ENCODE measurements around the gene DVL1. TPM values are rescaled to one million over a fixed set of nuclear protein-coding genes. Genes with fewer than 3 reads are reported as not detected.

The DVL1 gene
- total RNA-seq, 1 donor from 2014 or later, result 78.6 TPM

DNA sequence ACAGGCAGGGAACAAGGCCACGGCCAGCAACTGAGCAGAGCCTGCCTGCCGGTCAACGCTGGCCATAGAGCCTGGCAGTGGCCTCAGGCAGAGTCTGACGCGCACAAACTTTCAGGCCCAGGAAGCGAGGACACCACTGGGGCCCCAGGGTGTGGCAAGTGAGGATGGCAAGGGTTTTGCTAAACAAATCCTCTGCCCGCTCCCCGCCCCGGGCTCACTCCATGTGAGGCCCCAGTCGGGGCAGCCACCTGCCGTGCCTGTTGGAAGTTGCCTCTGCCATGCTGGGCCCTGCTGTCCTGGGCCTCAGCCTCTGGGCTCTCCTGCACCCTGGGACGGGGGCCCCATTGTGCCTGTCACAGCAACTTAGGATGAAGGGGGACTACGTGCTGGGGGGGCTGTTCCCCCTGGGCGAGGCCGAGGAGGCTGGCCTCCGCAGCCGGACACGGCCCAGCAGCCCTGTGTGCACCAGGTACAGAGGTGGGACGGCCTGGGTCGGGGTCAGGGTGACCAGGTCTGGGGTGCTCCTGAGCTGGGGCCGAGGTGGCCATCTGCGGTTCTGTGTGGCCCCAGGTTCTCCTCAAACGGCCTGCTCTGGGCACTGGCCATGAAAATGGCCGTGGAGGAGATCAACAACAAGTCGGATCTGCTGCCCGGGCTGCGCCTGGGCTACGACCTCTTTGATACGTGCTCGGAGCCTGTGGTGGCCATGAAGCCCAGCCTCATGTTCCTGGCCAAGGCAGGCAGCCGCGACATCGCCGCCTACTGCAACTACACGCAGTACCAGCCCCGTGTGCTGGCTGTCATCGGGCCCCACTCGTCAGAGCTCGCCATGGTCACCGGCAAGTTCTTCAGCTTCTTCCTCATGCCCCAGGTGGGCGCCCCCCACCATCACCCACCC, 17.9 kb downstream of the DVL1 start, which contains the start of gene TAS1R3:
TSS of gene TAS1R3 (plus strand) at position 213 of the 898 bp plus-strand sequence. CDS start at position 279, 66 bp downstream.
- TF ChIP-seq, protein P1, sequence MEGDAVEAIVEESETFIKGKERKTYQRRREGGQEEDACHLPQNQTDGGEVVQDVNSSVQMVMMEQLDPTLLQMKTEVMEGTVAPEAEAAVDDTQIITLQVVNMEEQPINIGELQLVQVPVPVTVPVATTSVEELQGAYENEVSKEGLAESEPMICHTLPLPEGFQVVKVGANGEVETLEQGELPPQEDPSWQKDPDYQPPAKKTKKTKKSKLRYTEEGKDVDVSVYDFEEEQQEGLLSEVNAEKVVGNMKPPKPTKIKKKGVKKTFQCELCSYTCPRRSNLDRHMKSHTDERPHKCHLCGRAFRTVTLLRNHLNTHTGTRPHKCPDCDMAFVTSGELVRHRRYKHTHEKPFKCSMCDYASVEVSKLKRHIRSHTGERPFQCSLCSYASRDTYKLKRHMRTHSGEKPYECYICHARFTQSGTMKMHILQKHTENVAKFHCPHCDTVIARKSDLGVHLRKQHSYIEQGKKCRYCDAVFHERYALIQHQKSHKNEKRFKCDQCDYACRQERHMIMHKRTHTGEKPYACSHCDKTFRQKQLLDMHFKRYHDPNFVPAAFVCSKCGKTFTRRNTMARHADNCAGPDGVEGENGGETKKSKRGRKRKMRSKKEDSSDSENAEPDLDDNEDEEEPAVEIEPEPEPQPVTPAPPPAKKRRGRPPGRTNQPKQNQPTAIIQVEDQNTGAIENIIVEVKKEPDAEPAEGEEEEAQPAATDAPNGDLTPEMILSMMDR (conservative IDR thresholded peaks at IDR 0.05; ENCODE audit: low read depth, low read length), result no peak
- no peak within 1 kb of the TSS for H3K4me3 ChIP-seq (ENCODE audit: low read depth, low read length)
- no peak for DNase-seq (ENCODE audit: low read depth)

DNA sequence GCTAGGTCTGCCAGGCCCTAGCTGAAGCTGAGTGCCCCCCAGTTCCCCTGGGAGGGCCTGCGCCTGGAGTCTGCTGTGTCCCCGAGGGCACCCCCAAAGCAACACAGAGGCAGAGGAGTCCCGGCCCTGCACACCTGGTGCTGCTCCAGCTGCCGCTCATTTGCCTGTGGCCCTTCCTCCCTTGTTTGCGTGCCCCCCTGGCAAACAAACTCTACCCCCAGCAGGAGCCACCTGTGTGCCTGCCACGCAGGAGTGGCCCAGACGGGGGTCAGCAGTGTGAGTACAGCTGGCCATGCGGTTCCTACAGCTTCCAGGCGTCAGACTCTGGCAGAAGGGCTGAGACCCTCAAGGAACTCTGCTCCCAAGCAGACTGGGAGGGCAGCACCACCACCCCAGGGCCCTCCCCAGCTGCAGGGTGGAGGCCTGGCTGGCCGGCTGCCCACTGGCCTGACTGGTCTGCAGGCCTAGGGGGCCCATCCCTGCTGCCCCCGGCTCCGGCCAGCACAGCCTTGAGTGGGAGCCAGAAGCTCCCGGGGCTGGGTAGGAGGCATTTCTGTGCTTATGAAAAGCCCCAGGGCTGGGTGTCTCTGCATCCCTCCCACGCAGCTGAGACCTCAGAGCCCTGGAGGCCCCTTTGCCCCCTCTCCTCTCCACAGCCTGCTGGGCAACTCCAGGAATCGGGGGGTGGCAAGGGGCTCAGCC, 18.7 kb downstream of the DVL1 start:
- no peak for DNase-seq (ENCODE audit: low read depth)
- no peak overlapping the region for H3K4me3 ChIP-seq (ENCODE audit: low read depth, low read length)
- TF ChIP-seq, protein P1 (conservative IDR thresholded peaks at IDR 0.05; ENCODE audit: low read depth, low read length), result no peak

DNA sequence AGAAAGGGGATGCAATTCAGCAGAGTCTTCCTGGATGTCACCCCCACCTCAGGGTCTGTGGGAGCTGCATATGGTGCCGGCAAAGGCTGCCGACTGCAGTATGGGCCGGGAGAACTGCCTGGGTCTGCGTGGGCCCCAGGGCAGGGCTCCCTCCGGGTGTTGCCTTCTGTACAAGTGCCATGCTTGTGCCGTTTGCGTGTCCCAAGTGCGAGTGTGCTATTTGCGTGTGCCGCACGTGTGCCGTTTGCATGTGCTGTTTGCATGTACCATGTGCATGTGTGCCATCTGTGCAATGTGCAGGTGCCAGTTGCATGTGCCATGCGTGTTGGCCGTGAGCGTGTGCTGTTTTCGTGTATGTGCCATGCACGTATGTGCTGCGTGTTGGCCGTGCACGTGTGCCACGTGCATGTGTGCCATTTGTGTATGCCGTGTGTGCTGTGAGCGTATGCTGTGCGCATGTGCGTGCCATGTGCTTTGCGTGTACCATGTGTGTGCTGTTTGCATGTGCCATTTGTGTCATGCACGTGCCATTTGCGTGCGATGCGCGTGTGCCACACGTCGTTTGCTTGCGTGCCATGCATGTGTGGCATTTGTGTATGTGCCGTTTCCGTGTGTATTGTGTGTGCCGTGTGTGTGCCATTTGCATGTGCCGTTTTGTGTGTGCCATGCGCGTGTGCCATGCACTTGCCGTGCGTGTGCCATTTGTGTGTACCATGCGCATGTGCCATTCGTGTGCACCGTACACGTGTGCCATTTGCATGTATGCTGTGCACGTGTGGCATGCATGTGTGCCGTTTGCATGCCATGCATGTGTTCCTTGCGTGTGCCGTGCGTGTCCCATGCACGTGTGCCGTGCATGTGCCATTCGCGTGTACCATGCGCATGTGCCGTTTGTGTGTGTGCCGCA, 19.7 kb downstream of the DVL1 start:
- no peak overlapping the region for H3K4me3 ChIP-seq (ENCODE audit: low read depth, low read length)
- no peak for DNase-seq (ENCODE audit: low read depth)
- TF ChIP-seq, protein P1 (conservative IDR thresholded peaks at IDR 0.05; ENCODE audit: low read depth, low read length), result no peak

DNA sequence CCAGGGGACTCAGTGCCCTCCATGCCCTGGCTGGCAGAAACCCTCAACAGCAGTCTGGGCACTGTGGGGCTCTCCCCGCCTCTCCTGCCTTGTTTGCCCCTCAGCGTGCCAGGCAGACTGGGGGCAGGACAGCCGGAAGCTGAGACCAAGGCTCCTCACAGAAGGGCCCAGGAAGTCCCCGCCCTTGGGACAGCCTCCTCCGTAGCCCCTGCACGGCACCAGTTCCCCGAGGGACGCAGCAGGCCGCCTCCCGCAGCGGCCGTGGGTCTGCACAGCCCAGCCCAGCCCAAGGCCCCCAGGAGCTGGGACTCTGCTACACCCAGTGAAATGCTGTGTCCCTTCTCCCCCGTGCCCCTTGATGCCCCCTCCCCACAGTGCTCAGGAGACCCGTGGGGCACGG, 21.0 kb downstream of the DVL1 start:
- TF ChIP-seq, protein P1 (conservative IDR thresholded peaks at IDR 0.05; ENCODE audit: low read depth, low read length), result no peak
- DNase-seq (ENCODE audit: low read depth), result no peak
- H3K4me3 ChIP-seq (ENCODE audit: low read depth, low read length), result no peak overlapping the region

DNA sequence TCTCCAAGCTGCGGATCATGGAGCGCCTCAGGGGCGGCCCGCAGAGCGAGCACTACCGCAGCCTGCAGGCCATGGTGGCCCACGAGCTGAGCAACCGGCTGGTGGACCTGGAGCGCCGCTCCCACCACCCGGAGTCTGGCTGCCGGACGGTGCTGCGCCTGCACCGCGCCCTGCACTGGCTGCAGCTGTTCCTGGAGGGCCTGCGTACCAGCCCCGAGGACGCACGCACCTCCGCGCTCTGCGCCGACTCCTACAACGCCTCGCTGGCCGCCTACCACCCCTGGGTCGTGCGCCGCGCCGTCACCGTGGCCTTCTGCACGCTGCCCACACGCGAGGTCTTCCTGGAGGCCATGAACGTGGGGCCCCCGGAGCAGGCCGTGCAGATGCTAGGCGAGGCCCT, 21.9 kb downstream of the DVL1 start:
- no peak overlapping the region for H3K4me3 ChIP-seq (ENCODE audit: low read depth, low read length)
- DNase-seq (ENCODE audit: low read depth), result no peak
- TF ChIP-seq, protein P1 (conservative IDR thresholded peaks at IDR 0.05; ENCODE audit: low read depth, low read length), result no peak

DNA sequence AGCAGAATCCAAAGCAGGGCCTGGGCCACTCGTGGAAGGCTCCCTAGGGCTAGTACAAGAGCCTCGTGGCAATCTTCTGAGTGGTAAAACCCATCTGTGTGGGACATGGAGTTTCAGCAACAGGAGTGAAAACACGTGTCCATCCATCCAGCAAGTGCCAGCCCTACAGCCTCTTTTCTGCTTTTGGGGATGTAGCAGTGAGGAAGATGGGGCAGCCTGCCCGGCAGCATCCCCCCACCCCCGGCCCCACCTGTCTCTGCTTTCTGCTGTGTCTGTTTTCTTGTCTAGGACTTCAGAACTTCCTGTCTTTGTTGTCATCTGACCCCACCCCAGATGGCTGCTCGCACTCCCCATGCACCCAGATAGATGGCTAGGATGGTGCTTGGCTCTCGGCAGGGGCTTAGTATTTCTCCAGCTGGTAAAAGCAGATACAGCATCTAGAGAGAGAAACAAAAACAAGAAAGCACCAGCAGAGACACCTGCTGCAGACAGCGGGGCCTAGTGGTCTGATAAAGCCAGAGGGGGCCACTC, 23.1 kb downstream of the DVL1 start:
- TF ChIP-seq, protein P1 (conservative IDR thresholded peaks at IDR 0.05; ENCODE audit: low read depth, low read length), result no peak
- H3K4me3 ChIP-seq (ENCODE audit: low read depth, low read length), result peak overlapping the region; percentile 92
- no peak for DNase-seq (ENCODE audit: low read depth)

All from epithelial cell of proximal tubule (primary cell).